Measurements from ENCODE around the gene EXOSC7. TPM values are rescaled to one million over a fixed set of nuclear protein-coding genes. Genes with fewer than 3 reads are reported as not detected.

Gene EXOSC7
- total RNA-seq, 1 donor from 2014 or later = 56.2 TPM

- intact Hi-C loops (cut with DNase I) = no loop called here
- Histone ChIP-seq H3K4me3 (peak overlapping the region in 1 of 2 donors; percentile 33), H3K27ac (peak overlapping the region; percentile 68), H3K9me3 (no peaks in the 10 kb centered on the region), H3K27me3 (no peaks in the 10 kb centered on the region), H3K36me3 (no peaks in the 10 kb centered on the region), H3K4me1 (peaks cover 51% of the 10 kb centered on the region)
- TF ChIP-seq POLR2AphosphoS5 (IDR thresholded peaks at IDR 0.05; ENCODE audit: insufficient read depth in 1 of 2, low read depth in 1 of 2) (no peak), CTCF (IDR thresholded peaks at IDR 0.05) (no peak), POLR2A (IDR thresholded peaks at IDR 0.05) (no peak)
- no peak for DNase-seq (ENCODE audit: extremely low spot score in 2 of 2)
Observed at GRCh38 chr3:45026957-45027356, 50.9 kb downstream of the EXOSC7 start.

GRCh38 chr3:45027441-45027840 is 51.4 kb downstream of the EXOSC7 start:
- Histone ChIP-seq H3K4me3 (peak overlapping the region in 1 of 2 donors; percentile 33), H3K36me3 (no peaks in the 10 kb centered on the region)

GRCh38 chr3:45029216-45029615 is 53.2 kb downstream of the EXOSC7 start:
- intact Hi-C loops (cut with DNase I) = no loop called here
- no peak for TF ChIP-seq POLR2AphosphoS5 (IDR thresholded peaks at IDR 0.05; ENCODE audit: insufficient read depth in 1 of 2, low read depth in 1 of 2)
- TF ChIP-seq POLR2A (IDR thresholded peaks at IDR 0.05) = no peak
- no peak for TF ChIP-seq CTCF (IDR thresholded peaks at IDR 0.05)
- peaks cover 54% of the 10 kb centered on the region for H3K4me1 ChIP-seq

More at GRCh38 chr3:45027441-45027840, 51.4 kb downstream of the EXOSC7 start:
- peak overlapping the region; percentile 68 for H3K27ac ChIP-seq
- TF ChIP-seq CTCF (IDR thresholded peaks at IDR 0.05) (no peak), POLR2A (IDR thresholded peaks at IDR 0.05) (no peak), POLR2AphosphoS5 (IDR thresholded peaks at IDR 0.05; ENCODE audit: insufficient read depth in 1 of 2, low read depth in 1 of 2) (no peak)
- no peaks in the 10 kb centered on the region for H3K27me3 ChIP-seq
- H3K4me1 ChIP-seq = peaks cover 50% of the 10 kb centered on the region
- no peaks in the 10 kb centered on the region for H3K9me3 ChIP-seq
- intact Hi-C loops (cut with DNase I) = no loop called here
- no peak for DNase-seq (ENCODE audit: extremely low spot score in 2 of 2)

GRCh38 chr3:45029661-45030060 is 53.6 kb downstream of the EXOSC7 start:
- TF ChIP-seq POLR2A (IDR thresholded peaks at IDR 0.05) = no peak
- intact Hi-C loops (cut with DNase I) = no loop called here
- H3K4me1 ChIP-seq = peaks cover 54% of the 10 kb centered on the region
- H3K36me3 ChIP-seq = no peaks in the 10 kb centered on the region
- peak overlapping the region; percentile 53 for H3K27ac ChIP-seq
- no peaks in the 10 kb centered on the region for H3K27me3 ChIP-seq
- no peak overlapping the region for H3K4me3 ChIP-seq
- H3K9me3 ChIP-seq = no peaks in the 10 kb centered on the region
- DNase-seq (ENCODE audit: extremely low spot score in 2 of 2) = no peak

More at GRCh38 chr3:45029216-45029615, 53.2 kb downstream of the EXOSC7 start:
- Histone ChIP-seq H3K27me3 (no peaks in the 10 kb centered on the region), H3K4me3 (no peak overlapping the region), H3K27ac (peak overlapping the region; percentile 53), H3K9me3 (no peaks in the 10 kb centered on the region), H3K36me3 (no peaks in the 10 kb centered on the region)
- DNase-seq (ENCODE audit: extremely low spot score in 2 of 2) = no peak

GRCh38 chr3:45031531-45031930 is 55.5 kb downstream of the EXOSC7 start:
- intact Hi-C loops (cut with DNase I) = no loop called here
- no peaks in the 10 kb centered on the region for H3K9me3 ChIP-seq
- H3K27me3 ChIP-seq = no peaks in the 10 kb centered on the region
- no peaks in the 10 kb centered on the region for H3K36me3 ChIP-seq
- TF ChIP-seq CTCF (IDR thresholded peaks at IDR 0.05) (no peak), POLR2AphosphoS5 (IDR thresholded peaks at IDR 0.05; ENCODE audit: insufficient read depth in 1 of 2, low read depth in 1 of 2) (no peak), POLR2A (IDR thresholded peaks at IDR 0.05) (no peak)
- DNase-seq (ENCODE audit: extremely low spot score in 2 of 2) = no peak
- H3K4me3 ChIP-seq = no peak overlapping the region
- peaks cover 52% of the 10 kb centered on the region for H3K4me1 ChIP-seq
- H3K27ac ChIP-seq = no peak overlapping the region
